Measurements from ENCODE around the gene RPA3.

RPA3 gene

DNA sequence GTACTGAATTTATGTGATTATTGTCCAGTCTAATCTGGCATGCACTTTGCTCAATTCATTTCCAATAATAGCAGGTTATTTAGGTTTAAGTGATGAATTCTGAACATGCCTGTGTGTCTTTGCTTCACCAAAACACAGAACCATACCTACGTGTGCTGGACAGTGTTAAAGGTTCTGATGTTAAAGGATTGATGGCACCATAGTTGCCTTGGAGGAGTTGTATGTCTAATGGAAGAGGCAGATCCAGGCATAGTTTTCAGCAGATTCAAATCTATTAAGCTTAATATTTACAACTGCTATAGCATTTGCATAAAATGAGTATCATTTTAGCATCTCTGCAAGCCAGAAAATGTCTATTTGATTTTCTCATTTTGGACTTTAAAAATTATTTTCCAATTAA is 105.9 kb downstream of the RPA3 start:
- Histone ChIP-seq H3K9me3 (ENCODE audit: low read length) (no peaks in the 10 kb centered on the region), H3K9me2 (ENCODE audit: low read depth, low read length) (no peaks in the 10 kb centered on the region), H3K9ac (ENCODE audit: low read length) (no peak overlapping the region), H2AFZ (ENCODE audit: low read length) (no peak overlapping the region), H4K20me1 (ENCODE audit: insufficient read depth, low read length) (no peaks in the 10 kb centered on the region), H3F3A (ENCODE audit: insufficient read depth, low read length) (no peaks in the 10 kb centered on the region), H3K4me2 (ENCODE audit: low read length) (no peak overlapping the region), H3K27me3 (ENCODE audit: insufficient read depth, low read length) (no peaks in the 10 kb centered on the region), H3K36me3 (ENCODE audit: insufficient read depth, low read length) (peaks cover 5% of the 10 kb centered on the region; the same call in 1 of the 2 replicates), H3K79me2 (ENCODE audit: insufficient read depth, low read length) (no peaks in the 10 kb centered on the region), H3K4me3 (ENCODE audit: low read depth, low read length, poor library complexity, severe bottlenecking) (no peak overlapping the region), H3K27ac (ENCODE audit: low read depth, low read length, poor library complexity, severe bottlenecking) (no peak overlapping the region), H3K4me1 (ENCODE audit: insufficient read depth, low read length, severe bottlenecking) (no peaks in the 10 kb centered on the region)
- TF ChIP-seq EZH2 (IDR thresholded peaks at IDR 0.05; ENCODE audit: borderline replicate concordance, low read length): no peak
- TF ChIP-seq, protein P1, sequence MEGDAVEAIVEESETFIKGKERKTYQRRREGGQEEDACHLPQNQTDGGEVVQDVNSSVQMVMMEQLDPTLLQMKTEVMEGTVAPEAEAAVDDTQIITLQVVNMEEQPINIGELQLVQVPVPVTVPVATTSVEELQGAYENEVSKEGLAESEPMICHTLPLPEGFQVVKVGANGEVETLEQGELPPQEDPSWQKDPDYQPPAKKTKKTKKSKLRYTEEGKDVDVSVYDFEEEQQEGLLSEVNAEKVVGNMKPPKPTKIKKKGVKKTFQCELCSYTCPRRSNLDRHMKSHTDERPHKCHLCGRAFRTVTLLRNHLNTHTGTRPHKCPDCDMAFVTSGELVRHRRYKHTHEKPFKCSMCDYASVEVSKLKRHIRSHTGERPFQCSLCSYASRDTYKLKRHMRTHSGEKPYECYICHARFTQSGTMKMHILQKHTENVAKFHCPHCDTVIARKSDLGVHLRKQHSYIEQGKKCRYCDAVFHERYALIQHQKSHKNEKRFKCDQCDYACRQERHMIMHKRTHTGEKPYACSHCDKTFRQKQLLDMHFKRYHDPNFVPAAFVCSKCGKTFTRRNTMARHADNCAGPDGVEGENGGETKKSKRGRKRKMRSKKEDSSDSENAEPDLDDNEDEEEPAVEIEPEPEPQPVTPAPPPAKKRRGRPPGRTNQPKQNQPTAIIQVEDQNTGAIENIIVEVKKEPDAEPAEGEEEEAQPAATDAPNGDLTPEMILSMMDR (IDR thresholded peaks at IDR 0.05; ENCODE audit: low read length): no peak

DNA sequence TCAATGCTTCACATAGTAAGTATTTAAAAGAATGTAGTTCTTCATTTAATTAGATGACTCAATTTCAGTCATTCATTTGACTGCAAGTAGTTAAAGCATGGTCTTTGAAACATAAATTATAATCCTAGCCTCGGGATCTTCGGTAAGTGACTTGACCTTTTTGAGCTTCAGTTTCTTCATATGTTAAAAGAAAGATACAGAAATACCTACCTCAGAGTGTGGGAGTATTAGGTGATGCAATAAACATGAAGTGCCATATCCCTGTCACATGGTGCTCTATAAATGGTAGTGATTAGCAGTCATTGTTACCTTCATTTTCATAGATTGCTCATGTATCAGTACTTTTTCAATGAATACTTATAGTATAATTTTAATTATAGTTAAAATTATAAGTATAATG is 109.1 kb downstream of the RPA3 start:
- Histone ChIP-seq H3F3A (ENCODE audit: insufficient read depth, low read length) (no peaks in the 10 kb centered on the region; the same call in 1 of the 2 replicates), H3K4me3 (ENCODE audit: low read depth, low read length, poor library complexity, severe bottlenecking) (no peak overlapping the region), H3K9me3 (ENCODE audit: low read length) (no peaks in the 10 kb centered on the region), H3K27ac (ENCODE audit: low read depth, low read length, poor library complexity, severe bottlenecking) (no peak overlapping the region), H3K36me3 (ENCODE audit: insufficient read depth, low read length) (peaks cover 24% of the 10 kb centered on the region; the same call in 1 of the 2 replicates), H3K4me1 (ENCODE audit: insufficient read depth, low read length, severe bottlenecking) (no peaks in the 10 kb centered on the region), H3K9ac (ENCODE audit: low read length) (no peak overlapping the region), H3K9me2 (ENCODE audit: low read depth, low read length) (no peaks in the 10 kb centered on the region), H2AFZ (ENCODE audit: low read length) (no peak overlapping the region), H3K27me3 (ENCODE audit: insufficient read depth, low read length) (no peaks in the 10 kb centered on the region), H3K4me2 (ENCODE audit: low read length) (no peak overlapping the region), H3K79me2 (ENCODE audit: insufficient read depth, low read length) (no peaks in the 10 kb centered on the region), H4K20me1 (ENCODE audit: insufficient read depth, low read length) (no peaks in the 10 kb centered on the region)
- TF ChIP-seq EZH2 (IDR thresholded peaks at IDR 0.05; ENCODE audit: borderline replicate concordance, low read length): no peak
- TF ChIP-seq, protein P1 (IDR thresholded peaks at IDR 0.05; ENCODE audit: low read length): no peak

DNA sequence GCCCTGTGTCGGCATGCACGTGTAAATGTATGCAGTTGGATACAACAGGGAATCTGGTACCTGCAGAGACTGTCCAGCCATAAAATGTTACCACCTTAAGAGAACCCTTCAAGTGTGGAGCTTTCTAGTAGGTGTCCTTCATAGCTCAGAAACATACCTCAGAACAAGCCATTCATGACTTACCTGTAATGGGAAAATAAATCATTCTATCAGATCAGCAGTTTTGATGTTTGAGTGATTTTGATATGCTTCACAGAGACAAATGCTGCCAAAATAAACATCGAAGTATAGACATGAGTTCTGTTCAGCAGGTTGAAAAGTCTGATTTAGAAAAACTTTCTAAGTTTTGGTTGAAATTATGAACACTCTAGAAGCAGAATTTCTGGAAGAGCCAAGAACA is 111.4 kb downstream of the RPA3 start:
- H3K9ac ChIP-seq (ENCODE audit: low read length): no peak overlapping the region
- H3K79me2 ChIP-seq (ENCODE audit: insufficient read depth, low read length): no peaks in the 10 kb centered on the region
- H3K27ac ChIP-seq (ENCODE audit: low read depth, low read length, poor library complexity, severe bottlenecking): no peak overlapping the region
- H3K4me3 ChIP-seq (ENCODE audit: low read depth, low read length, poor library complexity, severe bottlenecking): no peak overlapping the region
- TF ChIP-seq, protein P1 (IDR thresholded peaks at IDR 0.05; ENCODE audit: low read length): no peak
- TF ChIP-seq EZH2 (IDR thresholded peaks at IDR 0.05; ENCODE audit: borderline replicate concordance, low read length): no peak
- H3K9me3 ChIP-seq (ENCODE audit: low read length): no peaks in the 10 kb centered on the region
- H3K27me3 ChIP-seq (ENCODE audit: insufficient read depth, low read length): no peaks in the 10 kb centered on the region
- H3F3A ChIP-seq (ENCODE audit: insufficient read depth, low read length): no peaks in the 10 kb centered on the region; the same call in 1 of the 2 replicates
- no peaks in the 10 kb centered on the region for H3K9me2 ChIP-seq (ENCODE audit: low read depth, low read length)
- H4K20me1 ChIP-seq (ENCODE audit: insufficient read depth, low read length): no peaks in the 10 kb centered on the region
- no peaks in the 10 kb centered on the region for H3K4me1 ChIP-seq (ENCODE audit: insufficient read depth, low read length, severe bottlenecking)
- H3K36me3 ChIP-seq (ENCODE audit: insufficient read depth, low read length): peaks cover 24% of the 10 kb centered on the region; the same call in 1 of the 2 replicates
- H2AFZ ChIP-seq (ENCODE audit: low read length): no peak overlapping the region
- no peak overlapping the region for H3K4me2 ChIP-seq (ENCODE audit: low read length)

Data from OCI-LY1 (cell line).